ENCODE results near the gene PRDM12.

PRDM12 gene

DNA sequence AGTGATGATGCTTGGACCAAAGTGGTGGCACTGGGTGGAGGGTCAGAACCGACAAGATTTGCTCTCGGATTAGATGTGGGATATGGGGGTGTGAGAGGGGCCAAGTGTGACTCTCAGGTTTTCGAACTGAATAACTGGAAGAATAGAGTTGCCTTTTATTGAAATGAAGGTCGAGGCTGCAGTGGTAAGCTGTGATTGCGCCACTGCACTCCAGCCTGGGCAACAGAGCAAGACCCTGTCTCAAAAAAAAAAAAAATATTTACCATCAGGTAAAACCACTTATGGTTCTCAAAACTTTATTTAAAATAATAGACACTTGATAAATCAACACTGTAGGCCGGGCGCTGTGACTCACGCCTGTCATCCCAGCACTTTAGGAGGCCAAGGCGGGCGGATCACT is 56.4 kb downstream of the PRDM12 start:
- ATAC-seq, result no peak
- no peak for TF ChIP-seq OSR1 (CRISPR knock-in tag; IDR thresholded peaks at IDR 0.05)
- no peak for TF ChIP-seq PPARA (CRISPR knock-in tag; IDR thresholded peaks at IDR 0.05; ENCODE audit: borderline replicate concordance)
- TF ChIP-seq, protein P1, sequence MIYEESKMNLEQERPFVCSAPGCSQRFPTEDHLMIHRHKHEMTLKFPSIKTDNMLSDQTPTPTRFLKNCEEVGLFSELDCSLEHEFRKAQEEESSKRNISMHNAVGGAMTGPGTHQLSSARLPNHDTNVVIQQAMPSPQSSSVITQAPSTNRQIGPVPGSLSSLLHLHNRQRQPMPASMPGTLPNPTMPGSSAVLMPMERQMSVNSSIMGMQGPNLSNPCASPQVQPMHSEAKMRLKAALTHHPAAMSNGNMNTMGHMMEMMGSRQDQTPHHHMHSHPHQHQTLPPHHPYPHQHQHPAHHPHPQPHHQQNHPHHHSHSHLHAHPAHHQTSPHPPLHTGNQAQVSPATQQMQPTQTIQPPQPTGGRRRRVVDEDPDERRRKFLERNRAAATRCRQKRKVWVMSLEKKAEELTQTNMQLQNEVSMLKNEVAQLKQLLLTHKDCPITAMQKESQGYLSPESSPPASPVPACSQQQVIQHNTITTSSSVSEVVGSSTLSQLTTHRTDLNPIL (CRISPR knock-in tag; IDR thresholded peaks at IDR 0.05; ENCODE audit: low read depth), result no peak
- TF ChIP-seq ZNF8 (CRISPR knock-in tag; IDR thresholded peaks at IDR 0.05), result no peak
- TF ChIP-seq, protein P2, sequence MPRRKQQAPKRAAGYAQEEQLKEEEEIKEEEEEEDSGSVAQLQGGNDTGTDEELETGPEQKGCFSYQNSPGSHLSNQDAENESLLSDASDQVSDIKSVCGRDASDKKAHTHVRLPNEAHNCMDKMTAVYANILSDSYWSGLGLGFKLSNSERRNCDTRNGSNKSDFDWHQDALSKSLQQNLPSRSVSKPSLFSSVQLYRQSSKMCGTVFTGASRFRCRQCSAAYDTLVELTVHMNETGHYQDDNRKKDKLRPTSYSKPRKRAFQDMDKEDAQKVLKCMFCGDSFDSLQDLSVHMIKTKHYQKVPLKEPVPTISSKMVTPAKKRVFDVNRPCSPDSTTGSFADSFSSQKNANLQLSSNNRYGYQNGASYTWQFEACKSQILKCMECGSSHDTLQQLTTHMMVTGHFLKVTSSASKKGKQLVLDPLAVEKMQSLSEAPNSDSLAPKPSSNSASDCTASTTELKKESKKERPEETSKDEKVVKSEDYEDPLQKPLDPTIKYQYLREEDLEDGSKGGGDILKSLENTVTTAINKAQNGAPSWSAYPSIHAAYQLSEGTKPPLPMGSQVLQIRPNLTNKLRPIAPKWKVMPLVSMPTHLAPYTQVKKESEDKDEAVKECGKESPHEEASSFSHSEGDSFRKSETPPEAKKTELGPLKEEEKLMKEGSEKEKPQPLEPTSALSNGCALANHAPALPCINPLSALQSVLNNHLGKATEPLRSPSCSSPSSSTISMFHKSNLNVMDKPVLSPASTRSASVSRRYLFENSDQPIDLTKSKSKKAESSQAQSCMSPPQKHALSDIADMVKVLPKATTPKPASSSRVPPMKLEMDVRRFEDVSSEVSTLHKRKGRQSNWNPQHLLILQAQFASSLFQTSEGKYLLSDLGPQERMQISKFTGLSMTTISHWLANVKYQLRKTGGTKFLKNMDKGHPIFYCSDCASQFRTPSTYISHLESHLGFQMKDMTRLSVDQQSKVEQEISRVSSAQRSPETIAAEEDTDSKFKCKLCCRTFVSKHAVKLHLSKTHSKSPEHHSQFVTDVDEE (CRISPR knock-in tag; IDR thresholded peaks at IDR 0.05), result no peak
- no peak for TF ChIP-seq ZC3H10 (CRISPR knock-in tag; IDR thresholded peaks at IDR 0.05)
- no peak for TF ChIP-seq ZNF70 (CRISPR knock-in tag; IDR thresholded peaks at IDR 0.05)
- no peak for TF ChIP-seq ESRRG (CRISPR knock-in tag; IDR thresholded peaks at IDR 0.05)
- no peak for TF ChIP-seq ZNF565 (CRISPR knock-in tag; conservative IDR thresholded peaks at IDR 0.05; ENCODE audit: low read depth)
- no peak for TF ChIP-seq CSDC2 (CRISPR knock-in tag; IDR thresholded peaks at IDR 0.05)
- TF ChIP-seq SNAI2 (CRISPR knock-in tag; IDR thresholded peaks at IDR 0.05), result no peak
- TF ChIP-seq ZFP30 (CRISPR knock-in tag; IDR thresholded peaks at IDR 0.05), result no peak
- TF ChIP-seq, protein P3, sequence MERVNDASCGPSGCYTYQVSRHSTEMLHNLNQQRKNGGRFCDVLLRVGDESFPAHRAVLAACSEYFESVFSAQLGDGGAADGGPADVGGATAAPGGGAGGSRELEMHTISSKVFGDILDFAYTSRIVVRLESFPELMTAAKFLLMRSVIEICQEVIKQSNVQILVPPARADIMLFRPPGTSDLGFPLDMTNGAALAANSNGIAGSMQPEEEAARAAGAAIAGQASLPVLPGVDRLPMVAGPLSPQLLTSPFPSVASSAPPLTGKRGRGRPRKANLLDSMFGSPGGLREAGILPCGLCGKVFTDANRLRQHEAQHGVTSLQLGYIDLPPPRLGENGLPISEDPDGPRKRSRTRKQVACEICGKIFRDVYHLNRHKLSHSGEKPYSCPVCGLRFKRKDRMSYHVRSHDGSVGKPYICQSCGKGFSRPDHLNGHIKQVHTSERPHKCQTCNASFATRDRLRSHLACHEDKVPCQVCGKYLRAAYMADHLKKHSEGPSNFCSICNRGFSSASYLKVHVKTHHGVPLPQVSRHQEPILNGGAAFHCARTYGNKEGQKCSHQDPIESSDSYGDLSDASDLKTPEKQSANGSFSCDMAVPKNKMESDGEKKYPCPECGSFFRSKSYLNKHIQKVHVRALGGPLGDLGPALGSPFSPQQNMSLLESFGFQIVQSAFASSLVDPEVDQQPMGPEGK (CRISPR knock-in tag; IDR thresholded peaks at IDR 0.05; ENCODE audit: borderline replicate concordance), result no peak
- TF ChIP-seq ARNTL (CRISPR knock-in tag; IDR thresholded peaks at IDR 0.05; ENCODE audit: borderline replicate concordance, low read depth), result no peak
- TF ChIP-seq ZFP3 (CRISPR knock-in tag; IDR thresholded peaks at IDR 0.05), result no peak
- TF ChIP-seq ISL1 (CRISPR knock-in tag; IDR thresholded peaks at IDR 0.05), result no peak
- no peak for TF ChIP-seq TCF4 (CRISPR knock-in tag; IDR thresholded peaks at IDR 0.05; ENCODE audit: borderline replicate concordance)

DNA sequence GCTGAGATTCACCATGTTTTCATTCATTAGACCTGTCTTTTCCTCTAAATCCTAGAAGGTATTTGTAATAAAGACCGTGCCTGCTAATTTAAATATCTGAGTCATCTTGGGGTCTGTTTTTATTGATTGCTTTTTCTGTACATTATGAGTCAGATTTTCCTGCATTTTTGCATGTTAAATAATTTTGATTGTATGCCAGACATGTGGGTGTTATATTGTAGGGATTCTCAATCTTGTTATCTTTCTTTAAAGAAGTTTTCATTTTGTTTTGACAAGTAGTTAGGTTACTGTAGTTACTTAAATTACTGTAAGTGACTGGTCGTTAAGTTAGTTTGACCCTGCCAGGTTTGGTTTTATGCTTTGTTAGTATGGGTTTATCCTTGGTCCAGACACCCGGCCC is 64.3 kb downstream of the PRDM12 start:
- no peak for TF ChIP-seq OSR1 (CRISPR knock-in tag; IDR thresholded peaks at IDR 0.05)
- TF ChIP-seq ZFP30 (CRISPR knock-in tag; IDR thresholded peaks at IDR 0.05), result no peak
- TF ChIP-seq ZC3H10 (CRISPR knock-in tag; IDR thresholded peaks at IDR 0.05), result no peak
- TF ChIP-seq PPARA (CRISPR knock-in tag; IDR thresholded peaks at IDR 0.05; ENCODE audit: borderline replicate concordance), result no peak
- no peak for TF ChIP-seq GLIS3 (CRISPR knock-in tag; IDR thresholded peaks at IDR 0.05)
- no peak for TF ChIP-seq ISL1 (CRISPR knock-in tag; IDR thresholded peaks at IDR 0.05)
- TF ChIP-seq ARNTL (CRISPR knock-in tag; IDR thresholded peaks at IDR 0.05; ENCODE audit: borderline replicate concordance, low read depth), result no peak
- TF ChIP-seq RARB (CRISPR knock-in tag; IDR thresholded peaks at IDR 0.05), result no peak
- TF ChIP-seq, protein P4, sequence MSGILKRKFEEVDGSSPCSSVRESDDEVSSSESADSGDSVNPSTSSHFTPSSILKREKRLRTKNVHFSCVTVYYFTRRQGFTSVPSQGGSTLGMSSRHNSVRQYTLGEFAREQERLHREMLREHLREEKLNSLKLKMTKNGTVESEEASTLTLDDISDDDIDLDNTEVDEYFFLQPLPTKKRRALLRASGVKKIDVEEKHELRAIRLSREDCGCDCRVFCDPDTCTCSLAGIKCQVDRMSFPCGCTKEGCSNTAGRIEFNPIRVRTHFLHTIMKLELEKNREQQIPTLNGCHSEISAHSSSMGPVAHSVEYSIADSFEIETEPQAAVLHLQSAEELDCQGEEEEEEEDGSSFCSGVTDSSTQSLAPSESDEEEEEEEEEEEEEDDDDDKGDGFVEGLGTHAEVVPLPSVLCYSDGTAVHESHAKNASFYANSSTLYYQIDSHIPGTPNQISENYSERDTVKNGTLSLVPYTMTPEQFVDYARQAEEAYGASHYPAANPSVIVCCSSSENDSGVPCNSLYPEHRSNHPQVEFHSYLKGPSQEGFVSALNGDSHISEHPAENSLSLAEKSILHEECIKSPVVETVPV (CRISPR knock-in tag; IDR thresholded peaks at IDR 0.05), result no peak
- no peak for TF ChIP-seq ZNF565 (CRISPR knock-in tag; conservative IDR thresholded peaks at IDR 0.05; ENCODE audit: low read depth)
- no peak for TF ChIP-seq CSDC2 (CRISPR knock-in tag; IDR thresholded peaks at IDR 0.05)
- no peak for TF ChIP-seq TOX (CRISPR knock-in tag; IDR thresholded peaks at IDR 0.05; ENCODE audit: borderline replicate concordance)
- TF ChIP-seq, protein P3 (CRISPR knock-in tag; IDR thresholded peaks at IDR 0.05; ENCODE audit: borderline replicate concordance), result no peak
- TF ChIP-seq, protein P5, sequence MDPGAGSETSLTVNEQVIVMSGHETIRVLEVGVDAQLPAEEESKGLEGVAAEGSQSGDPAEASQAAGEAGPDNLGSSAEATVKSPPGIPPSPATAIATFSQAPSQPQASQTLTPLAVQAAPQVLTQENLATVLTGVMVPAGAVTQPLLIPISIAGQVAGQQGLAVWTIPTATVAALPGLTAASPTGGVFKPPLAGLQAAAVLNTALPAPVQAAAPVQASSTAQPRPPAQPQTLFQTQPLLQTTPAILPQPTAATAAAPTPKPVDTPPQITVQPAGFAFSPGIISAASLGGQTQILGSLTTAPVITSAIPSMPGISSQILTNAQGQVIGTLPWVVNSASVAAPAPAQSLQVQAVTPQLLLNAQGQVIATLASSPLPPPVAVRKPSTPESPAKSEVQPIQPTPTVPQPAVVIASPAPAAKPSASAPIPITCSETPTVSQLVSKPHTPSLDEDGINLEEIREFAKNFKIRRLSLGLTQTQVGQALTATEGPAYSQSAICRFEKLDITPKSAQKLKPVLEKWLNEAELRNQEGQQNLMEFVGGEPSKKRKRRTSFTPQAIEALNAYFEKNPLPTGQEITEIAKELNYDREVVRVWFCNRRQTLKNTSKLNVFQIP (CRISPR knock-in tag; IDR thresholded peaks at IDR 0.05; ENCODE audit: borderline replicate concordance, low read depth), result no peak
- no peak for TF ChIP-seq SNAI2 (CRISPR knock-in tag; IDR thresholded peaks at IDR 0.05)
- TF ChIP-seq, protein P1 (CRISPR knock-in tag; IDR thresholded peaks at IDR 0.05; ENCODE audit: low read depth), result no peak
- TF ChIP-seq ZNF70 (CRISPR knock-in tag; IDR thresholded peaks at IDR 0.05), result no peak
- TF ChIP-seq, protein P2 (CRISPR knock-in tag; IDR thresholded peaks at IDR 0.05), result no peak
- no peak for TF ChIP-seq ESRRG (CRISPR knock-in tag; IDR thresholded peaks at IDR 0.05)
- no peak for TF ChIP-seq ZFP3 (CRISPR knock-in tag; IDR thresholded peaks at IDR 0.05)
- no peak for ATAC-seq

Measured in SK-N-SH treated with all-trans-retinoic acid at 6 μM for 48 hours (cell line).